ENCODE data around the gene RICTOR. TPM values are rescaled to one million over a fixed set of nuclear protein-coding genes. Genes with fewer than 3 reads are reported as not detected.
A peak's percentile ranks its signal among the peaks of the same experiment; 100 is the strongest.

Gene RICTOR
- total and polyA plus RNA-seq, 9 of the 15 experiments (the other 6 are each of a cell fraction or from before 2014, with no cell fraction given) = 13.9 to 46.6 (median 22.6) TPM

DNA sequence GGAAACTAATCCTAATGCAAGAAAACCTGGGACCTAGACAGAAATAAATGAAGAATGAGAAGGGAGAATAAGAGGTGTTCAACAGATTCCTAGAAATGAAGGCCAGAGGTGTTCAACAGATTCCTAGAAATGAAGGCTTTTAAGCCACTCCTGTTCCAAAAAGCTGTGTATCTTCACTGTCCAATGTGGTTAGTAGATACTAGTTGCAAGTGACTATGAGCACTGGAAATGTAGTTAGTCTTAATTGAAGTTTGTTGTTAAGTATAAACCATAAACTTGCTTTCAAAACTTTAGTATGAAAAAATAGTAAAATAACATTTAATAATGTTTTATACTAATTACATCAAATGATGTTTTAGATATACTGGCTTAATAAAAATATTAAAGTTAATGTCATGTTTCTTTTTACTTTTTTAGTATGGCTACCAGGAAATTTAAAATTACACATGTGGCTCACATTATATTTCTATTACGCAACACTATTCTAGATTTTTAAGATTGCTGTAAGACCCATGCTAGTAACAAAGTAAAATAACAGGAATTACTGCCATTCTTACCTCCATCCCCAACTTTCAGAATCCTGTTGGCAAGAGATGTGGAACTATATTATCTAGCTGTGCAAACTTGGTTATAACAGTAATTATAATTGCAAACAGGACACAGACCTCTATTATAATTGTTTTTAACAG, 57.5 kb downstream of the RICTOR start (continued):
- TF ChIP-seq ETS2 (tag; IDR thresholded peaks at IDR 0.05; ENCODE audit: borderline replicate concordance, poor library complexity, severe bottlenecking) = no peak
- no peak for TF ChIP-seq NFXL1 (CRISPR knock-in tag; IDR thresholded peaks at IDR 0.05)
- TF ChIP-seq KDM1A (IDR thresholded peaks at IDR 0.05) = peak in 1 of 2 experiments; percentile 14; a peak in 1 of 4 replicates
- peak; percentile 37; the same call in 1 of the 2 replicates for TF ChIP-seq FOXM1 (IDR thresholded peaks at IDR 0.05; ENCODE audit: low read depth)
- TF ChIP-seq FOXM1 (CRISPR knock-in tag; IDR thresholded peaks at IDR 0.05; ENCODE audit: low read depth) = no peak
- no peak for TF ChIP-seq FOXK2 (conservative IDR thresholded peaks at IDR 0.05 in 1 of 2, IDR thresholded peaks at IDR 0.05 in 1 of 2; ENCODE audit: low read depth in 2 of 2)
- no peak for TF ChIP-seq ZNF324 (CRISPR knock-in tag; IDR thresholded peaks at IDR 0.05)
- peak; percentile 45; the same call in 1 of the 2 replicates for TF ChIP-seq EP300 (IDR thresholded peaks at IDR 0.05; ENCODE audit: low read length)
- TF ChIP-seq JUND (IDR thresholded peaks at IDR 0.05; ENCODE audit: borderline replicate concordance, low read depth, low read length) = no peak
- TF ChIP-seq JUND (tag; IDR thresholded peaks at IDR 0.05; ENCODE audit: borderline replicate concordance, low read depth, low read length) = peak; percentile 12; the same call in 1 of the 3 replicates
- peak; percentile 98 for TF ChIP-seq CEBPB (tag; IDR thresholded peaks at IDR 0.05)
- peak; percentile 45; the same call in 1 of the 2 replicates for TF ChIP-seq ZNF512 (tag; IDR thresholded peaks at IDR 0.05)
- no peak for TF ChIP-seq PPARD (CRISPR knock-in tag; IDR thresholded peaks at IDR 0.05)
- peak; percentile 89 for TF ChIP-seq HMBOX1 (IDR thresholded peaks at IDR 0.05)
- TF ChIP-seq TAF9B (IDR thresholded peaks at IDR 0.05; ENCODE audit: partially characterized antibody) = peak; percentile 16
- no peak for TF ChIP-seq ZNF398 (CRISPR knock-in tag; IDR thresholded peaks at IDR 0.05)
- TF ChIP-seq RAD21 (CRISPR knock-in tag; conservative IDR thresholded peaks at IDR 0.05 in 1 of 2, IDR thresholded peaks at IDR 0.05 in 1 of 2) = no peak
- no peak for TF ChIP-seq LCOR (CRISPR knock-in tag; IDR thresholded peaks at IDR 0.05)
- peak; percentile 83 for TF ChIP-seq STAT5A (IDR thresholded peaks at IDR 0.05; ENCODE audit: borderline replicate concordance, low read length)
- TF ChIP-seq NFIX (CRISPR knock-in tag; IDR thresholded peaks at IDR 0.05; ENCODE audit: low read depth) = no peak
- TF ChIP-seq EP400 (IDR thresholded peaks at IDR 0.05) = peak; percentile 15; the same call in 1 of the 2 replicates
